OCI-LY3 (cell line): ENCODE measurements around the gene RHOXF2.
"Not testable (repeated sequence)": the region's sequence is repeated elsewhere in the genome, so short reads cannot be mapped to it uniquely, and the experiment has no call there.

Experiments
- H2AFZ ChIP-seq: fragments of 200-600, 300-600 bp; shearing (Covaris generic); 2 replicates; pipeline ENCODE4 v1.6.0; 2014; ENCODE audit warnings: antibody characterized with exemption, low read depth, low read length
- H3K27ac ChIP-seq: fragments of 200-600, 300-600 bp; sonication (generic); 2 replicates; pipeline ENCODE4 v1.5.1; 2014; ENCODE audit warnings: mild to moderate bottlenecking, low read length, moderate library complexity, mixed read lengths
- H3K27me3 ChIP-seq: fragments of 200-600, 300-600 bp; sonication (generic); 2 replicates; pipeline ENCODE4 v1.6.1; 2014; ENCODE audit warnings: low read depth, low read length, mixed read lengths
- H3K36me3 ChIP-seq: fragments of 200-600, 300-600 bp; sonication (generic); replicated peaks from 2 replicates; pipeline ENCODE3; 2014; ENCODE audit warnings: low read depth, low read length, mixed read lengths
- H3K4me1 ChIP-seq: fragments of 300-600, 200-600 bp; sonication (generic); 2 replicates; pipeline ENCODE4 v1.6.1; 2014; ENCODE audit warnings: low read length, mixed read lengths
- H3K4me2 ChIP-seq: fragments of 200-600, 300-600 bp; sonication (generic); 2 replicates; pipeline ENCODE4 v1.6.1; 2014; ENCODE audit warnings: low read length, mixed read lengths
- H3K4me3 ChIP-seq: fragments of 300-600, 200-600 bp; sonication (generic); 2 replicates; pipeline ENCODE4 v1.5.1; 2014; ENCODE audit warnings: antibody characterized with exemption, mild to moderate bottlenecking, low read length, moderate library complexity
- H3K79me2 ChIP-seq: fragments of 300-600, 200-600 bp; shearing (Covaris generic); 2 replicates; pipeline ENCODE4 v1.6.1; 2014; ENCODE audit warnings: mild to moderate bottlenecking, low read length, mixed read lengths
- H3K9ac ChIP-seq: fragments of 300-600, 200-600 bp; shearing (Covaris generic); 2 replicates; pipeline ENCODE4 v1.6.0; 2014; ENCODE audit warnings: mild to moderate bottlenecking, low read length, moderate library complexity
- H3K9me3 ChIP-seq: fragments of 200-600, 300-600 bp; shearing (Covaris generic); 2 replicates; pipeline ENCODE4 v1.6.1; 2014; ENCODE audit warnings: low read length, mixed read lengths; ENCODE audit not compliant: insufficient read depth
- H4K20me1 ChIP-seq: fragments of 200-600, 300-600 bp; sonication (generic); 2 replicates; pipeline ENCODE4 v1.6.1; 2016; ENCODE audit warnings: low read length, mixed read lengths; ENCODE audit not compliant: insufficient read depth
- CTCF ChIP-seq: fragments of 200-600, 300-600 bp; sonication (generic); IDR thresholded peaks from 2 replicates; pipeline ENCODE4 v1.5.1; 2014; ENCODE audit warnings: antibody characterized with exemption, low read length, low read depth
- EZH2phosphoT487 ChIP-seq: fragments of 200-600 bp; shearing (Covaris generic); IDR thresholded peaks from 2 replicates; pipeline ENCODE4 v1.6.1; 2018; ENCODE audit warnings: antibody characterized with exemption, mixed run types, low read depth

The RHOXF2 gene

GRCh38 chrX:120158313-120158712 is at the start of gene RHOXF2:
RHOXF2 (plus strand) TSS chrX:120158613; CDS start chrX:120158751, 138 bp downstream.
- not testable (repeated sequence) for H3K9me3 ChIP-seq, H3K4me2 ChIP-seq, H2AFZ ChIP-seq, H3K4me1 ChIP-seq, H3K27ac ChIP-seq, H3K79me2 ChIP-seq, H3K27me3 ChIP-seq, H3K9ac ChIP-seq, H4K20me1 ChIP-seq, H3K36me3 ChIP-seq, H3K4me3 ChIP-seq

- no peaks in the 10 kb centered on the region for H3K79me2 ChIP-seq
These were observed 49.0 kb upstream of the RHOXF2 start for GRCh38 chrX:120109378-120109777.

GRCh38 chrX:120111611-120112010 is 46.8 kb upstream of the RHOXF2 start:
- H3K79me2 ChIP-seq: no peaks in the 10 kb centered on the region
- no peak overlapping the region for H3K27ac ChIP-seq
- no peak overlapping the region for H3K9ac ChIP-seq
- no peaks in the 10 kb centered on the region for H3K27me3 ChIP-seq
- H3K9me3 ChIP-seq: no peaks in the 10 kb centered on the region
- TF ChIP-seq EZH2phosphoT487: no peak
- TF ChIP-seq CTCF: no peak
- H3K4me1 ChIP-seq: no peaks in the 10 kb centered on the region
- no peaks in the 10 kb centered on the region for H4K20me1 ChIP-seq
- no peak overlapping the region for H3K4me2 ChIP-seq
- H3K4me3 ChIP-seq: no peak overlapping the region
- no peaks in the 10 kb centered on the region for H3K36me3 ChIP-seq
- no peak overlapping the region for H2AFZ ChIP-seq

More at GRCh38 chrX:120109378-120109777, 49.0 kb upstream of the RHOXF2 start:
- no peak overlapping the region for H2AFZ ChIP-seq
- no peaks in the 10 kb centered on the region for H3K27me3 ChIP-seq
- H4K20me1 ChIP-seq: no peaks in the 10 kb centered on the region
- H3K4me2 ChIP-seq: no peak overlapping the region
- no peak overlapping the region for H3K9ac ChIP-seq
- TF ChIP-seq CTCF (no peak), EZH2phosphoT487 (no peak)
- no peaks in the 10 kb centered on the region for H3K36me3 ChIP-seq
- no peaks in the 10 kb centered on the region for H3K4me1 ChIP-seq
- H3K4me3 ChIP-seq: no peak overlapping the region
- no peaks in the 10 kb centered on the region for H3K9me3 ChIP-seq
- H3K27ac ChIP-seq: no peak overlapping the region

GRCh38 chrX:120115438-120115963 is 42.9 kb upstream of the RHOXF2 start, which contains the start of gene RHOXF1:
RHOXF1 (minus strand) TSS chrX:120115913; CDS start chrX:120115862, 51 bp downstream.
- no peak for TF ChIP-seq CTCF
- TF ChIP-seq EZH2phosphoT487: no peak
- no peaks in the 10 kb centered on the region for H3K79me2 ChIP-seq
- no peaks in the 10 kb centered on the region for H3K36me3 ChIP-seq
- H3K9ac ChIP-seq: no peak within 1 kb of the TSS
- no peak within 1 kb of the TSS for H2AFZ ChIP-seq
- H4K20me1 ChIP-seq: no peaks in the 10 kb centered on the region
- H3K4me3 ChIP-seq: no peak within 1 kb of the TSS
- no peaks in the 10 kb centered on the region for H3K9me3 ChIP-seq
- no peak within 1 kb of the TSS for H3K27ac ChIP-seq
- no peak within 1 kb of the TSS for H3K4me2 ChIP-seq
- no peaks in the 10 kb centered on the region for H3K4me1 ChIP-seq
- H3K27me3 ChIP-seq: no peaks in the 10 kb centered on the region

GRCh38 chrX:120120223-120120622 is 38.2 kb upstream of the RHOXF2 start:
- Histone ChIP-seq H3K27me3 (no peaks in the 10 kb centered on the region), H3K4me2 (no peak overlapping the region), H3K4me3 (no peak overlapping the region), H3K9me3 (no peaks in the 10 kb centered on the region), H2AFZ (no peak overlapping the region), H3K9ac (no peak overlapping the region), H3K36me3 (no peaks in the 10 kb centered on the region), H3K27ac (no peak overlapping the region), H3K4me1 (no peaks in the 10 kb centered on the region), H4K20me1 (no peaks in the 10 kb centered on the region), H3K79me2 (no peaks in the 10 kb centered on the region)
- TF ChIP-seq EZH2phosphoT487: no peak
- TF ChIP-seq CTCF: no peak
